ENCODE data around the gene EHBP1.

The EHBP1 gene

DNA sequence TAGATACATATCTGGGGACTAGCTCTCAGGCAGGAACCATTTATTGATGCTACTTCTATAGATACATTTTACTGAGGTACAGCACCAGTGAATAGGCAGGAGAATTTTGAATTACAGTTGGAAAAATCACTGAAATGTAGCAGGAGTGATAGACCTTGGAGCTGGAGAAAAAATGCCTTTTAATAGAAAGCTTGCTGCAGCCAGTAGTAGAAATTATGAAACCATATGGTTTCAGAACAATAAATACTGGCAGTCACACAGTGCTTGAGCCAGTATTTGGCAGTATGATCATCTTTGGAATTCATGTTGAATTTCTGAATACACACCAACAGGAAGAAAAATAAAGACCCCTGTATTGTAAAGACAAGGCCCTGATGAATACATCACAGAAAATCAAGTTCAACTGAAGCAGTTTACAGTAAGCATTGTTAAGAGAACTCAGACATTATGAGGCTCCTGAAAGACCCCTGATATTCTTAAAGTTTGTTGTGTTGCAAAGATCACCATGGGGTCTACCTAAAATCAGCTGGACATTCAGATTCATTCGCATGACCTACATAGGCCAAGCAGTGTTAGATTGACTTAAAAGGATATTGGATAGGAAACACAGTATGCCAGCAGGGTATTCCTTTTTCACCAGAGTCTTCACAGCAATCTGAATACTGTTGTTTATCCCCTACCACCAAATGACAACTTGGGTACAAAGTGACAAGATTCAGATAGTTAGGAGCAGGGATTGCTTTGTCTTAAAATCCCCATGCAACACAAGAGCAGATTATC, 139.0 kb downstream of the EHBP1 start:
- no peaks in the 10 kb centered on the region for H3K4me1 ChIP-seq (ENCODE audit: insufficient read depth, insufficient read length)
- peaks cover 7% of the 10 kb centered on the region for H3K9me3 ChIP-seq (ENCODE audit: insufficient read depth, low read length)
- no peaks in the 10 kb centered on the region for H3K27me3 ChIP-seq (ENCODE audit: insufficient read depth, insufficient read length)
- no peak for DNase-seq (ENCODE audit: low read depth, low spot score)
- TF ChIP-seq YY1 (IDR thresholded peaks at IDR 0.05; ENCODE audit: insufficient read depth, insufficient read length): no peak
- no peak for TF ChIP-seq SUZ12 (IDR thresholded peaks at IDR 0.05; ENCODE audit: extremely low read depth, insufficient read depth, insufficient read length)
- no peak for TF ChIP-seq ZNF274 (IDR thresholded peaks at IDR 0.05; ENCODE audit: low read depth, low read length)
- H3K9ac ChIP-seq (ENCODE audit: insufficient read length, low read depth): no peak overlapping the region
- no peak overlapping the region for H3K4me3 ChIP-seq (ENCODE audit: insufficient read length, low read depth)
- H3K36me3 ChIP-seq (ENCODE audit: insufficient read depth, insufficient read length, low read length): peaks cover 2% of the 10 kb centered on the region

- no peaks in the 10 kb centered on the region for H3K4me1 ChIP-seq (ENCODE audit: insufficient read depth, insufficient read length)
- H3K36me3 ChIP-seq (ENCODE audit: insufficient read depth, insufficient read length, low read length): peaks cover 2% of the 10 kb centered on the region
- no peaks in the 10 kb centered on the region for H3K27me3 ChIP-seq (ENCODE audit: insufficient read depth, insufficient read length)
- no peak for DNase-seq (ENCODE audit: low read depth, low spot score)
- no peak overlapping the region for H3K9ac ChIP-seq (ENCODE audit: insufficient read length, low read depth)
- no peak overlapping the region for H3K4me3 ChIP-seq (ENCODE audit: insufficient read length, low read depth)
- peaks cover 7% of the 10 kb centered on the region for H3K9me3 ChIP-seq (ENCODE audit: insufficient read depth, low read length)
- no peak for TF ChIP-seq SUZ12 (IDR thresholded peaks at IDR 0.05; ENCODE audit: extremely low read depth, insufficient read depth, insufficient read length)
- no peak for TF ChIP-seq ZNF274 (IDR thresholded peaks at IDR 0.05; ENCODE audit: low read depth, low read length)
- TF ChIP-seq YY1 (IDR thresholded peaks at IDR 0.05; ENCODE audit: insufficient read depth, insufficient read length): no peak
These were observed 139.7 kb downstream of the EHBP1 start for GRCh38 chr2:62845256-62845655.

DNA sequence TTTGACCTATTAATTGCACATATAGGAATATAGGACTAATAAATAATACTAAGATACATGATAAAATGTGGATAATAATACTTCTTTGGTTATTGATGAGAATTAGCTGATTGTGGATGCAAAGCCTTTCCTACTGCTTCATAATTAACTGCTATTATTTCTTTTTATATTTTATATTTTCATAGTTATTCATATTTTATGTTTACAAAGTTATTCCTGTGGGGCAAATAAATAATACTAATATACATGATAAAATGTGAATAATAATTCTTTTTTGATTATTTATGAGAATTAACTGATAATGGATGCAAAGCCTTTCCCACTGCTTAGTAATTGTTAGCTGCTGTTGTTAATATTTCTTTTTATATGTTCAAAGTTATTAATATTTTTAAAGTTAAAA, 146.7 kb downstream of the EHBP1 start:
- no peak for TF ChIP-seq SUZ12 (IDR thresholded peaks at IDR 0.05; ENCODE audit: extremely low read depth, insufficient read depth, insufficient read length)
- Histone ChIP-seq H3K9me3 (ENCODE audit: insufficient read depth, low read length) (no peaks in the 10 kb centered on the region), H3K27me3 (ENCODE audit: insufficient read depth, insufficient read length) (no peaks in the 10 kb centered on the region)

DNA sequence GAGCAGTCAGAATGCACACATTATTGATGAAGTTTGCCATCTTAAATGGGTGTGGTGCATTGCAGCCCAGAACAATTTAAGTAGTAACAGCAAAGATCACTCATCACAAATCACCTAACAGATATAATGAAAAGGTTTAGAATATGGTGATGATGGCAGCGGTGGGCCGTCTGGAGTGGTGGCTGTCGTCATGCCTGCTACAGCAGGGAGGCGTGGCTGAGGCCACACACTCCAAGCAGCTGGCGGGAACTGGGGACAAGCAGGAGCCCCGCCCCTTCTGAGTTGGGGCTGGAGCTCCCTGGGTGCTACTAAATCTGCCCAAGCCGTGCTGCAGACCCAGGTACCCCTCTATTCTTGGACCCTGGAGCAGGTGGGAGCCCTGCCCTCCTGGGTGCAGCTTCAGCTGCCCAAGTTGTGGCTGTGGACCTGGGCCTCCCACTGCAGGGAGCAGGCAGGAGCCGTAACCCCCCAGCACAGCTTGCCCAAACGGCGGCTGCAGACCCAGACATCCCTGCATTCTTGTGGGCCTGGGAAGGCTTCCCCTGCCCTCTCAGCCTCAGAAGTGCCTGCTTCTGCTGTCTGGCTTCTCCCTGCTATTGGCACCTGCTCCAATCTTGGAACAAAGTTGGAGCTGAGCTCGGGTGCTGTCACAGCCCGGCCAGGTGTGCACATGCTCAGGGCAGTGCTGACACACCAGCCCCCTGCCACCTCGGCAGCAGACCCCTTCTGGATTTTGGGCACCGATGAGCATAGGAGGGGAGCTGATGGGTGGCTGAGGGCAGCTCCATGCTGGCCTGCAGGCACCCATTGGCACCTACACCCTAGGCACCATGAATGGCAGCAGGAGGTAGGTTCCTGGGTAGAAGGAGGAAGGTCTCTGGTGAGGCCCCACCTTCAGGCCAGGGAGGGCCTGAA, 149.3 kb downstream of the EHBP1 start:
- no peak for DNase-seq (ENCODE audit: low read depth, low spot score)
- peaks cover 8% of the 10 kb centered on the region for H3K36me3 ChIP-seq (ENCODE audit: insufficient read depth, insufficient read length, low read length)
- H3K9me3 ChIP-seq (ENCODE audit: insufficient read depth, low read length): no peaks in the 10 kb centered on the region
- no peak overlapping the region for H3K4me3 ChIP-seq (ENCODE audit: insufficient read length, low read depth)
- no peak overlapping the region for H3K9ac ChIP-seq (ENCODE audit: insufficient read length, low read depth)
- peaks cover 1% of the 10 kb centered on the region for H3K4me1 ChIP-seq (ENCODE audit: insufficient read depth, insufficient read length)
- H3K27me3 ChIP-seq (ENCODE audit: insufficient read depth, insufficient read length): no peaks in the 10 kb centered on the region
- TF ChIP-seq YY1 (IDR thresholded peaks at IDR 0.05; ENCODE audit: insufficient read depth, insufficient read length) (no peak), ZNF274 (IDR thresholded peaks at IDR 0.05; ENCODE audit: low read depth, low read length) (no peak), SUZ12 (IDR thresholded peaks at IDR 0.05; ENCODE audit: extremely low read depth, insufficient read depth, insufficient read length) (no peak)

More for the DNA sequence above, 146.7 kb downstream of the EHBP1 start:
- Histone ChIP-seq H3K4me3 (ENCODE audit: insufficient read length, low read depth) (no peak overlapping the region), H3K4me1 (ENCODE audit: insufficient read depth, insufficient read length) (peaks cover 1% of the 10 kb centered on the region), H3K9ac (ENCODE audit: insufficient read length, low read depth) (no peak overlapping the region), H3K36me3 (ENCODE audit: insufficient read depth, insufficient read length, low read length) (peaks cover 11% of the 10 kb centered on the region)
- DNase-seq (ENCODE audit: low read depth, low spot score): no peak

- peaks cover 8% of the 10 kb centered on the region for H3K36me3 ChIP-seq (ENCODE audit: insufficient read depth, insufficient read length, low read length)
- TF ChIP-seq YY1 (IDR thresholded peaks at IDR 0.05; ENCODE audit: insufficient read depth, insufficient read length): no peak
- no peak for DNase-seq (ENCODE audit: low read depth, low spot score)
These were observed 150.9 kb downstream of the EHBP1 start for GRCh38 chr2:62856228-62857040.

DNA sequence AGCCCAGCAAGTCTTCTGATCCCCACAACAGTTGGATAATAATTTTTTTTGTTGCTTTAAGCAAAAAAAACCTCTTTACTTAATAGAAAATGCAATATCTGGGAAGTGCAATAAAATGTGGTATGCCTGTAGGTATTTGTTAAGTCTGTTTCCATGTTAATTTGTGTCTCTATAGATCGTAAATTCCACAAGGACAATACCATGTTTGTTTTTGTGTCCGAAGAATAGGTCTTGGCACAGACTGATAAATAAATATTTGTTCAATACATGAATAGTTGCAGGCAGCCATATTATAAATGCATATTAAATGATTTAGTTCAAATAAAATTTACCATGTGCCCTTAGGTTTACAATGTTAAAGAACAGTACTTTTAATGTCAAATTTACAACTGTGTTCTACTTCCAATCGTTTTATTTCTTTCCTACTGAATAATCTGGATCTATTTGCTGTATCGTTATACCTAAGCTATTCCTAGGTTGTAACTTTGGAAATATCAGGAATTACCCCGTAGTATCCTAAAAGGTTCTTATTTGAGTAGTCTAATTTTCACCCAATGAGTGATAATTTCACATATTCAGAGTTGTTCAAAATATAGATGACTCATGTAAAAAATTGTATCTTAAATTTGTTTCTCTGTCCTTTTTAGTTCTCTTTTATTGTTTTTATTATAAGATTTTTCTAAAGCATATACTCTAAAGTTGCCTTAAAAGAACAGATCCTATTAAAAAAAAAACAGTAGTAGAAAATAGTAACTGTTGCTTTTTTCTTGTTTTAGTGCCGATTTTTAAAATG, 151.8 kb downstream of the EHBP1 start:
- H3K9me3 ChIP-seq (ENCODE audit: insufficient read depth, low read length): no peaks in the 10 kb centered on the region
- H3K27me3 ChIP-seq (ENCODE audit: insufficient read depth, insufficient read length): no peaks in the 10 kb centered on the region
- H3K4me1 ChIP-seq (ENCODE audit: insufficient read depth, insufficient read length): peaks cover 1% of the 10 kb centered on the region
- H3K9ac ChIP-seq (ENCODE audit: insufficient read length, low read depth): no peak overlapping the region
- TF ChIP-seq SUZ12 (IDR thresholded peaks at IDR 0.05; ENCODE audit: extremely low read depth, insufficient read depth, insufficient read length) (no peak), ZNF274 (IDR thresholded peaks at IDR 0.05; ENCODE audit: low read depth, low read length) (no peak), YY1 (IDR thresholded peaks at IDR 0.05; ENCODE audit: insufficient read depth, insufficient read length) (no peak)
- H3K4me3 ChIP-seq (ENCODE audit: insufficient read length, low read depth): no peak overlapping the region
- no peak for DNase-seq (ENCODE audit: low read depth, low spot score)
- H3K36me3 ChIP-seq (ENCODE audit: insufficient read depth, insufficient read length, low read length): peaks cover 8% of the 10 kb centered on the region

More at GRCh38 chr2:62856228-62857040, 150.9 kb downstream of the EHBP1 start:
- H3K4me3 ChIP-seq (ENCODE audit: insufficient read length, low read depth): no peak overlapping the region
- H3K9ac ChIP-seq (ENCODE audit: insufficient read length, low read depth): no peak overlapping the region
- H3K27me3 ChIP-seq (ENCODE audit: insufficient read depth, insufficient read length): no peaks in the 10 kb centered on the region
- peaks cover 1% of the 10 kb centered on the region for H3K4me1 ChIP-seq (ENCODE audit: insufficient read depth, insufficient read length)
- no peaks in the 10 kb centered on the region for H3K9me3 ChIP-seq (ENCODE audit: insufficient read depth, low read length)
